ENCODE measurements around the gene FBP2. TPM values are rescaled to one million over a fixed set of nuclear protein-coding genes. Genes with fewer than 3 reads are reported as not detected.

Gene FBP2
- total and polyA plus RNA-seq, 10 of the 15 experiments (the other 5 are each of a cell fraction or from before 2014, with no cell fraction given): 0.07 to 1.1 (median 0.12) TPM; not detected in 6

DNA sequence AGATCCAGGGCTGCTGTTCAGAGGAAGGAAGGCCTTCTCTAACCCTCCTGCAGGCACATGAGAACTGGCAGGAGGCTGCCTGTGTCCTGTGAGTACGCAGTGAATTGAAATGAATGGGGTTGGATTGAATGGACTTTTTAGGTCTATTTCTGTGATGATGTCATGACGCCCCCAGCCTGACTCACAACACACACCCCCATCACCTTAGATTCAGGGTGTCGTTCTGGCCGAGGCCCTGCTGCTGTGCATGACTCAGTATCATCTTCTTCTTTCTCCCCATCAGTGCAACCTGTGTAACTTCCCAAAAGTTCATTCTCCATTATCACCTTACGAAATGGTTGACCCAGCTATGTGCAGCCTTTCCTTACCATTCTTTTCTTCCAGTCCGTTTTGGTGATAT lies 33.4 kb downstream of the FBP2 start:
- Histone ChIP-seq H2AFZ (ENCODE audit: control insufficient read depth, low read depth, low read length) (no peak overlapping the region), H3K4me1 (ENCODE audit: control insufficient read depth, insufficient read depth, low read length) (no peaks in the 10 kb centered on the region), H3K27ac (ENCODE audit: control insufficient read depth, insufficient read depth) (no peak overlapping the region), H3K9ac (ENCODE audit: control insufficient read depth, insufficient read depth, low read length) (no peak overlapping the region), H3K9me3 (replicated peaks; ENCODE audit: control insufficient read depth, insufficient read depth, low read length) (no peaks in the 10 kb centered on the region), H3K79me2 (ENCODE audit: control insufficient read depth, insufficient read depth, low read length) (no peaks in the 10 kb centered on the region), H3K36me3 (ENCODE audit: control insufficient read depth in 2 of 2, insufficient read depth in 2 of 2, low read length in 1 of 2) (no peaks in the 10 kb centered on the region), H3K27me3 (replicated peaks in 1 of 2; ENCODE audit: control insufficient read depth in 2 of 2, insufficient read depth in 2 of 2, low read length in 1 of 2) (peaks cover 0 to 4% of the 10 kb centered on the region in 2 experiments; a peak in 2 of 4 replicates), H3K4me3 (no peak overlapping the region), H3K4me2 (ENCODE audit: control insufficient read depth, insufficient read depth) (no peak overlapping the region), H4K20me1 (ENCODE audit: control insufficient read depth, insufficient read depth) (no peaks in the 10 kb centered on the region)
- ChIA-PET POLR2A (no interaction called here), RAD21 (ENCODE audit: unreplicated experiment) (no interaction called here), CTCF (interaction anchor here (2.1 kb wide), 1 partner anchor 9 kb away, joined by 5 read pairs; no protein-coding TSS in a partner anchor), SMC1A (ENCODE audit: uncharacterized antibody, unreplicated experiment) (interaction anchor here (1.4 kb wide), 1 partner anchor 42 kb away, joined by 3 read pairs; no protein-coding TSS in a partner anchor)
- TF ChIP-seq SUZ12 (IDR thresholded peaks at IDR 0.05; ENCODE audit: unreplicated experiment) (no peak), ZNF687 (IDR thresholded peaks at IDR 0.05) (no peak), PAX5 (IDR thresholded peaks at IDR 0.05; ENCODE audit: borderline replicate concordance, low read depth, low read length) (no peak), BHLHE40 (IDR thresholded peaks at IDR 0.05; ENCODE audit: borderline replicate concordance in 1 of 2, low read depth in 2 of 2, low read length in 1 of 2) (no peak), KDM1A (IDR thresholded peaks at IDR 0.05; ENCODE audit: borderline replicate concordance) (no peak), ETV6 (conservative IDR thresholded peaks at IDR 0.05 in 1 of 2, IDR thresholded peaks at IDR 0.05 in 1 of 2; ENCODE audit: borderline replicate concordance in 1 of 2, low read depth in 1 of 2) (no peak), MEF2A (IDR thresholded peaks at IDR 0.05; ENCODE audit: insufficient read depth, low read depth, low read length) (no peak)
- TF ChIP-seq, protein P1, sequence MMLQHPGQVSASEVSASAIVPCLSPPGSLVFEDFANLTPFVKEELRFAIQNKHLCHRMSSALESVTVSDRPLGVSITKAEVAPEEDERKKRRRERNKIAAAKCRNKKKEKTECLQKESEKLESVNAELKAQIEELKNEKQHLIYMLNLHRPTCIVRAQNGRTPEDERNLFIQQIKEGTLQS (IDR thresholded peaks at IDR 0.05; ENCODE audit: borderline replicate concordance, extremely low read depth, low read depth, low read length): no peak
- TF ChIP-seq, protein P2, sequence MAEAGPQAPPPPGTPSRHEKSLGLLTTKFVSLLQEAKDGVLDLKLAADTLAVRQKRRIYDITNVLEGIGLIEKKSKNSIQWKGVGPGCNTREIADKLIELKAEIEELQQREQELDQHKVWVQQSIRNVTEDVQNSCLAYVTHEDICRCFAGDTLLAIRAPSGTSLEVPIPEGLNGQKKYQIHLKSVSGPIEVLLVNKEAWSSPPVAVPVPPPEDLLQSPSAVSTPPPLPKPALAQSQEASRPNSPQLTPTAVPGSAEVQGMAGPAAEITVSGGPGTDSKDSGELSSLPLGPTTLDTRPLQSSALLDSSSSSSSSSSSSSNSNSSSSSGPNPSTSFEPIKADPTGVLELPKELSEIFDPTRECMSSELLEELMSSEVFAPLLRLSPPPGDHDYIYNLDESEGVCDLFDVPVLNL (IDR thresholded peaks at IDR 0.05; ENCODE audit: low read depth, low read length): no peak
- DNase-seq (ENCODE audit: low read depth, low spot score): no peak
- in situ Hi-C loops (cut with MboI) (no loop called here), intact Hi-C loops (cut with micrococcal nuclease; ENCODE audit: unreplicated experiment) (no loop called here)
- 20% methylated on average over 6 of the region's 6 CpGs for WGBS (ENCODE audit: insufficient coverage, insufficient replicate concordance, low lambda C conversion rate, missing lambda C conversion rate)
- FAIRE-seq: no peak
- ATAC-seq: no peak
- BruUV-seq (replicated peaks): no TSS peak
